H1 (cell line): ENCODE data around the gene NFYA. TPM values are rescaled to one million over a fixed set of nuclear protein-coding genes. Genes with fewer than 3 reads are reported as not detected.

Experiments
- CTCF ChIA-PET: fragments of 300-600 bp; sonication (Branson Sonifier 250); formaldehyde crosslinking; loops from one replicate; lab custom pipeline; 2021; ENCODE audit not compliant: partially characterized antibody; lab: Charles Lee
- POLR2A ChIA-PET: fragments of 300-600 bp; sonication (Branson Sonifier 250); formaldehyde crosslinking; loops from one replicate; lab custom pipeline; 2021; ENCODE audit warnings: inconsistent platforms; ENCODE audit not compliant: partially characterized antibody; lab: Charles Lee
- DNase-seq, 2 experiments: peaks; one replicate each; pipeline versions ENCODE4 v3.0.0 to v3.0.0-alpha.2; 2010 to 2022; ENCODE audit warnings: low spot score in 2 of 2, low read depth in 1 of 2, mixed read lengths in 1 of 2
- FAIRE-seq: peaks from 2 replicates; lab custom pipeline; 2011; peaks lifted over from hg19 to GRCh38; lab: Jason Lieb, UNC
- H2AFZ ChIP-seq: 2 replicates; pipeline ENCODE4 v1.8.1; 2012; ENCODE audit warnings: low read length, inconsistent platforms
- H2AK5ac ChIP-seq: 2 replicates; pipeline ENCODE4 v1.6.1; 2013; ENCODE audit warnings: low read depth, low read length
- H2BK120ac ChIP-seq: replicated peaks from 2 replicates; pipeline ENCODE3; 2013; ENCODE audit warnings: low read depth, low read length, inconsistent platforms
- H2BK12ac ChIP-seq: 2 replicates; pipeline ENCODE4 v1.6.1; 2013; ENCODE audit warnings: low read depth, low read length
- H2BK15ac ChIP-seq: 2 replicates; pipeline ENCODE4 v1.6.1; 2013; ENCODE audit warnings: low read length
- H2BK20ac ChIP-seq: 2 replicates; pipeline ENCODE4 v1.6.1; 2013; ENCODE audit warnings: low read length
- H2BK5ac ChIP-seq: 2 replicates; pipeline ENCODE4 v1.6.1; 2013; ENCODE audit warnings: low read depth, low read length
- H3K14ac ChIP-seq: 2 replicates; pipeline ENCODE4 v1.6.1; 2013; ENCODE audit warnings: inconsistent platforms; ENCODE audit not compliant: insufficient read length
- H3K18ac ChIP-seq: 2 replicates; pipeline ENCODE4 v1.6.1; 2013; ENCODE audit warnings: low read length; ENCODE audit errors: extremely low read depth
- H3K23ac ChIP-seq: 2 replicates; pipeline ENCODE4 v1.6.1; 2013; ENCODE audit warnings: inconsistent platforms; ENCODE audit not compliant: insufficient read length
- H3K23me2 ChIP-seq: 2 replicates; pipeline ENCODE4 v1.6.1; 2013; ENCODE audit warnings: low read depth, low read length
- H3K27ac ChIP-seq: 2 replicates; pipeline ENCODE4 v1.6.1; 2011; ENCODE audit warnings: low read depth, low read length, inconsistent platforms
- H3K27me3 ChIP-seq, 4 experiments: replicated peaks in 1 of 4; 1 replicate in 1 of 4; 2 replicates in 3 of 4; pipeline versions ENCODE4 v1.6.1 to v1.8.1; 2011 to 2013; ENCODE audit warnings: low read length in 3 of 4, mild to moderate bottlenecking in 3 of 4, inconsistent platforms in 2 of 4, mixed read lengths in 2 of 4, moderate library complexity in 1 of 4; ENCODE audit not compliant: control insufficient read depth in 3 of 4, insufficient read depth in 3 of 4; ENCODE audit errors: extremely low read depth in 1 of 4
- H3K36me3 ChIP-seq, 4 experiments: 2 replicates each; pipeline versions ENCODE4 v1.6.1 to v1.8.1; 2011 to 2013; ENCODE audit warnings: mild to moderate bottlenecking in 4 of 4, low read length in 3 of 4, moderate library complexity in 2 of 4, control low read depth in 1 of 4, inconsistent platforms in 1 of 4; ENCODE audit not compliant: insufficient read depth in 4 of 4, control insufficient read depth in 2 of 4
- H3K4ac ChIP-seq: replicated peaks from 2 replicates; pipeline ENCODE3; 2013; ENCODE audit warnings: low read length, low read depth, mixed read lengths, inconsistent platforms; ENCODE audit not compliant: insufficient read length
- H3K4me1 ChIP-seq, 4 experiments: replicated peaks in 1 of 4; 1 replicate in 1 of 4; 2 replicates in 3 of 4; pipeline versions ENCODE4 v1.6.1 to v1.8.1; 2011 to 2013; ENCODE audit warnings: low read length in 3 of 4, inconsistent platforms in 2 of 4, mixed read lengths in 1 of 4; ENCODE audit not compliant: insufficient read depth in 4 of 4, control insufficient read depth in 3 of 4
- H3K4me2 ChIP-seq, 2 experiments: 2 replicates each; pipeline versions ENCODE4 v1.6.1 to v1.8.1; 2011 to 2013; ENCODE audit warnings: low read depth in 2 of 2, low read length in 2 of 2, control low read depth in 1 of 2, inconsistent platforms in 1 of 2, mild to moderate bottlenecking in 1 of 2; ENCODE audit not compliant: insufficient read depth in 1 of 2
- H3K4me3 ChIP-seq, 4 experiments: fragments of 200-600, 300-600 bp in 1 of 4; sonication (generic), shearing (Covaris generic), sonication (Bioruptor Twin) in 1 of 4; 2 replicates each; pipeline versions ENCODE4 v1.5.1 to v1.8.1; 2011 to 2016; ENCODE audit warnings: low read length in 4 of 4, low read depth in 3 of 4, control low read depth in 2 of 4, inconsistent platforms in 2 of 4, mild to moderate bottlenecking in 2 of 4, mixed read lengths in 1 of 4, moderate library complexity in 1 of 4; ENCODE audit not compliant: insufficient read depth in 2 of 4; ENCODE audit errors: extremely low read depth in 1 of 4
- H3K56ac ChIP-seq: replicated peaks from 2 replicates; pipeline ENCODE3; 2013; ENCODE audit warnings: low read depth, mild to moderate bottlenecking, mixed read lengths, low read length, inconsistent platforms; ENCODE audit not compliant: insufficient read length
- H3K79me1 ChIP-seq: 2 replicates; pipeline ENCODE4 v1.6.1; 2013; ENCODE audit warnings: low read depth, low read length, control low read depth
- H3K79me2 ChIP-seq, 2 experiments: 2 replicates each; pipeline versions ENCODE4 v1.6.1 to v1.8.1; 2012 to 2013; ENCODE audit warnings: low read length in 2 of 2, mild to moderate bottlenecking in 2 of 2, inconsistent platforms in 1 of 2; ENCODE audit not compliant: insufficient read depth in 2 of 2, control insufficient read depth in 1 of 2
- H3K9ac ChIP-seq, 4 experiments: replicated peaks in 1 of 4; 1 replicate in 1 of 4; 2 replicates in 3 of 4; pipeline versions ENCODE4 v1.6.1 to v1.8.1; 2011 to 2013; ENCODE audit warnings: low read depth in 3 of 4, low read length in 3 of 4, control low read depth in 2 of 4, mild to moderate bottlenecking in 2 of 4, moderate library complexity in 2 of 4, inconsistent platforms in 1 of 4; ENCODE audit errors: extremely low read depth in 1 of 4
- H3K9me3 ChIP-seq, 2 experiments: 2 replicates each; pipeline versions ENCODE4 v1.6.1 to v1.8.1; 2012 to 2013; ENCODE audit warnings: mild to moderate bottlenecking in 2 of 2, moderate library complexity in 2 of 2, control low read depth in 1 of 2, inconsistent platforms in 1 of 2, low read depth in 1 of 2, low read length in 1 of 2, mixed read lengths in 1 of 2; ENCODE audit not compliant: insufficient read depth in 2 of 2
- H4K20me1 ChIP-seq, 2 experiments: replicated peaks in 1 of 2; 2 replicates each; pipeline versions ENCODE3 to v1.8.1; 2011 to 2013; ENCODE audit warnings: inconsistent platforms in 2 of 2, low read length in 2 of 2, mild to moderate bottlenecking in 1 of 2; ENCODE audit not compliant: insufficient read depth in 2 of 2, control insufficient read depth in 1 of 2
- H4K5ac ChIP-seq: 2 replicates; pipeline ENCODE4 v1.6.1; 2013; ENCODE audit warnings: low read length, low read depth, mixed read lengths, inconsistent platforms; ENCODE audit not compliant: insufficient read length
- H4K8ac ChIP-seq: 2 replicates; pipeline ENCODE4 v1.8.0; 2013; ENCODE audit warnings: mild to moderate bottlenecking, moderate library complexity, low read length, inconsistent platforms; ENCODE audit not compliant: insufficient read depth; ENCODE audit errors: extremely low read depth
- H4K91ac ChIP-seq: replicated peaks from 2 replicates; pipeline ENCODE3; 2013; ENCODE audit warnings: low read length, mixed read lengths, inconsistent platforms; ENCODE audit not compliant: insufficient read length
- ASH2L ChIP-seq: fragments of 200-600, 300-600 bp; sonication (generic); IDR thresholded peaks from one replicate; pipeline ENCODE4 v1.7.1; 2017; ENCODE audit warnings: low read length
- CBX8 ChIP-seq: fragments of 300-800, 300-1000 bp; sonication (generic); IDR thresholded peaks from 2 replicates; pipeline ENCODE4 v1.7.1; 2016; ENCODE audit warnings: low read depth, low read length, borderline replicate concordance
- EZH2 ChIP-seq: fragments of 200-600 bp; sonication (generic); IDR thresholded peaks from 2 replicates; pipeline ENCODE4 v1.7.1; 2012; ENCODE audit warnings: low read depth, mild to moderate bottlenecking, moderate library complexity, low read length, inconsistent platforms; ENCODE audit not compliant: severe bottlenecking
- GABPA ChIP-seq: IDR thresholded peaks from 2 replicates; pipeline ENCODE4 v1.6.1; 2011; ENCODE audit warnings: mild to moderate bottlenecking, low read length, moderate library complexity, borderline replicate concordance; ENCODE audit not compliant: insufficient read depth
- JUND ChIP-seq: IDR thresholded peaks from 2 replicates; pipeline ENCODE4 v1.6.1; 2011; ENCODE audit warnings: mild to moderate bottlenecking, improper control_type of control experiment, low read length
- MAFK ChIP-seq: IDR thresholded peaks from 2 replicates; pipeline ENCODE4 v1.6.1; 2012; ENCODE audit warnings: low read depth, mild to moderate bottlenecking, improper control_type of control experiment, low read length
- POLR2AphosphoS5 ChIP-seq: IDR thresholded peaks from 2 replicates; pipeline ENCODE4 v1.6.1; 2011; ENCODE audit warnings: low read depth, low read length
- RFX5 ChIP-seq: IDR thresholded peaks from 2 replicates; pipeline ENCODE4 v1.6.1; 2011; ENCODE audit warnings: low read depth, low read length, improper control_type of control experiment, borderline replicate concordance
- SAP30 ChIP-seq: fragments of 300-600 bp; sonication (generic); IDR thresholded peaks from 2 replicates; pipeline ENCODE4 v1.7.1; 2012; ENCODE audit warnings: low read length, moderate library complexity, mild to moderate bottlenecking, inconsistent platforms; ENCODE audit not compliant: insufficient read depth, insufficient replicate concordance
- TBP ChIP-seq: IDR thresholded peaks from 2 replicates; pipeline ENCODE4 v1.6.1; 2011; ENCODE audit warnings: low read depth, low read length, improper control_type of control experiment
- WGBS, 2 experiments: shearing (Covaris generic) in 1 of 2; methylation state at CpG; one replicate each; pipeline versions ENCODE4 v1.1.6 to v1.1.7; 2013 to 2015; ENCODE audit warnings: low lambda C conversion rate in 2 of 2, mixed read lengths in 2 of 2, inconsistent platforms in 1 of 2, low coverage in 1 of 2, missing lambda C conversion rate in 1 of 2; ENCODE audit not compliant: insufficient replicate concordance in 2 of 2, insufficient coverage in 1 of 2, insufficient read length in 1 of 2; ENCODE audit errors: extremely low coverage in 1 of 2, missing lambda C conversion rate in 1 of 2; 5-methylcytosine and 5-hydroxymethylcytosine counted together
- polyA plus RNA-seq, 7 experiments: library from polyadenylated mRNA; depleted of rRNA in 3 of 7; stranded (reverse) in 5 of 7; unstranded in 2 of 7; fragments of >200 nt in 5 of 7; fragments of 200-250 nt in 2 of 7; gene quantifications; 1 replicate in 5 of 7; 2 replicates in 1 of 7; 4 replicates in 1 of 7; pipeline versions ENCODE4 v1.2.1 to v1.2.3, GENCODE V29; 2011 to 2013; ENCODE audit warnings: missing spikeins in 2 of 7, mixed read lengths in 2 of 7
- total RNA-seq: library from RNA; stranded (reverse); fragmentation: NEBNext Ultra II Directional; extraction: Animal tissue kit (Norgen Biotek cat#: 25700); gene quantifications from 2 replicates; pipeline ENCODE4 v1.2.1, GENCODE V29; 2021
- TF ChIP-seq, protein P1 (sequence below): IDR thresholded peaks from 2 replicates; pipeline ENCODE4 v1.6.1; 2012; ENCODE audit warnings: low read length, inconsistent platforms
- TF ChIP-seq, protein P2 (sequence below): IDR thresholded peaks from 2 replicates; pipeline ENCODE4 v1.6.1; 2011; ENCODE audit warnings: low read depth, mild to moderate bottlenecking, low read length; ENCODE audit not compliant: insufficient read depth

NFYA gene
- total and polyA plus RNA-seq, 2 of the 8 experiments (the other 6 are each of a cell fraction or from before 2014, with no cell fraction given): 19.8 to 33.7 TPM

DNA sequence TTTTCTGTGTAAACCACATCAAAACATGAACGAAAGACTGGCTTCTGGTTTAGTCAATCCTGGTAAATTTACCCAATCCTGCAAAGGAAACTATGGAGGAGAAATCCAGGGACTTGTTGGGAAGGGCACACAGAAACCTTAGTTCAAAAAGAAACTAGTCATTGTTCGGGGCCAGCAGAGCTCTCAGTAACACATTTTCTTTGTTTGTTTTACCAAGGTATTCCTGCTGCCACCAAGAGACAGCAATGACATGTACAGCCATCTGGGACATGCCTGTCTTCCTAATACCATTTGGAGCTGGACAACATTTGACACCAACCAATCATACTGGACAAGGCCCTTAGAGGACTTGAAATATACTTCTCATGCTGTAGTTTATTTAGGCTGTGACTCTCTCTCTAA, 8.9 kb upstream of the NFYA start:
- no peak overlapping the region for H2AFZ ChIP-seq
- no peaks in the 10 kb centered on the region for H3K79me1 ChIP-seq
- FAIRE-seq: no peak
- H2BK5ac ChIP-seq: no peak overlapping the region
- no peaks in the 10 kb centered on the region for H3K9me3 ChIP-seq
- no peak overlapping the region for H3K27ac ChIP-seq
- H3K9ac ChIP-seq: no peak overlapping the region
- no peak overlapping the region for H2AK5ac ChIP-seq
- no peak overlapping the region for H3K23ac ChIP-seq
- H3K4ac ChIP-seq: no peak overlapping the region
- H3K23me2 ChIP-seq: no peaks in the 10 kb centered on the region
- no peaks in the 10 kb centered on the region for H3K79me2 ChIP-seq
- no peak overlapping the region for H4K91ac ChIP-seq
- no peak overlapping the region for H2BK12ac ChIP-seq
- no peaks in the 10 kb centered on the region for H3K27me3 ChIP-seq
- H3K18ac ChIP-seq: no peak overlapping the region
- no peak overlapping the region for H3K4me2 ChIP-seq
- H3K36me3 ChIP-seq: peaks cover 4 to 42% (median 25%) of the 10 kb centered on the region in 4 experiments; a peak in 7 of 8 replicates
- no peaks in the 10 kb centered on the region for H4K20me1 ChIP-seq
- WGBS, 2 experiments: 75% methylated on average over 2 of the region's 2 CpGs; no CpG with 5 or more reads in 1 of the 2 experiments
- no peak overlapping the region for H2BK15ac ChIP-seq
- no peak overlapping the region for H2BK120ac ChIP-seq
- POLR2A ChIA-PET: interaction anchor here (2.1 kb wide), 2 partner anchors 9 kb away, joined by 5 to 8 read pairs; partner anchors contain the start of genes NFYA and OARD1
- H3K56ac ChIP-seq: no peak overlapping the region
- CTCF ChIA-PET: interaction anchor here (1.5 kb wide), 1 partner anchor 147 kb away, joined by 3 read pairs; no protein-coding TSS in a partner anchor
- DNase-seq: no peak
- no peaks in the 10 kb centered on the region; a peak in 1 of 7 replicates for H3K4me1 ChIP-seq
- no peak overlapping the region for H3K4me3 ChIP-seq
- no peak overlapping the region for H2BK20ac ChIP-seq
- H4K5ac ChIP-seq: no peak overlapping the region
- H4K8ac ChIP-seq: no peak overlapping the region
- H3K14ac ChIP-seq: no peak overlapping the region
- TF ChIP-seq POLR2AphosphoS5 (no peak), CBX8 (no peak), JUND (no peak), MAFK (no peak), TBP (no peak), RFX5 (no peak), EZH2 (no peak), ASH2L (no peak), SAP30 (no peak), GABPA (no peak)
- TF ChIP-seq, protein P1, sequence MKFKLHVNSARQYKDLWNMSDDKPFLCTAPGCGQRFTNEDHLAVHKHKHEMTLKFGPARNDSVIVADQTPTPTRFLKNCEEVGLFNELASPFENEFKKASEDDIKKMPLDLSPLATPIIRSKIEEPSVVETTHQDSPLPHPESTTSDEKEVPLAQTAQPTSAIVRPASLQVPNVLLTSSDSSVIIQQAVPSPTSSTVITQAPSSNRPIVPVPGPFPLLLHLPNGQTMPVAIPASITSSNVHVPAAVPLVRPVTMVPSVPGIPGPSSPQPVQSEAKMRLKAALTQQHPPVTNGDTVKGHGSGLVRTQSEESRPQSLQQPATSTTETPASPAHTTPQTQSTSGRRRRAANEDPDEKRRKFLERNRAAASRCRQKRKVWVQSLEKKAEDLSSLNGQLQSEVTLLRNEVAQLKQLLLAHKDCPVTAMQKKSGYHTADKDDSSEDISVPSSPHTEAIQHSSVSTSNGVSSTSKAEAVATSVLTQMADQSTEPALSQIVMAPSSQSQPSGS: no peak
- TF ChIP-seq, protein P2, sequence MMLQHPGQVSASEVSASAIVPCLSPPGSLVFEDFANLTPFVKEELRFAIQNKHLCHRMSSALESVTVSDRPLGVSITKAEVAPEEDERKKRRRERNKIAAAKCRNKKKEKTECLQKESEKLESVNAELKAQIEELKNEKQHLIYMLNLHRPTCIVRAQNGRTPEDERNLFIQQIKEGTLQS: no peak
